GM12891 (cell line): ENCODE measurements around the gene PPIF.

Experiments used
- PAX5 ChIP-seq: IDR thresholded peaks from 2 replicates; pipeline ENCODE4 v1.6.1; 2011; ENCODE audit warnings: low read length, moderate library complexity, mild to moderate bottlenecking; ENCODE audit not compliant: insufficient read depth, severe bottlenecking
- POLR2A ChIP-seq: IDR thresholded peaks from 2 replicates; pipeline ENCODE4 v1.6.1; 2011; ENCODE audit warnings: low read depth, low read length, control low read depth
- POLR2AphosphoS5 ChIP-seq: IDR thresholded peaks from 2 replicates; pipeline ENCODE4 v1.6.1; 2011; ENCODE audit warnings: low read depth, low read length, control low read depth
- POU2F2 ChIP-seq: IDR thresholded peaks from 2 replicates; pipeline ENCODE4 v1.6.1; 2011; ENCODE audit warnings: low read depth, mild to moderate bottlenecking, control low read depth, low read length, moderate library complexity
- SPI1 ChIP-seq: IDR thresholded peaks from 2 replicates; pipeline ENCODE4 v1.6.1; 2011; ENCODE audit warnings: low read depth, low read length, control low read depth
- TAF1 ChIP-seq: IDR thresholded peaks from 2 replicates; pipeline ENCODE4 v1.6.1; 2011; ENCODE audit warnings: low read depth, low read length, control low read depth

GRCh38 chr10:79334573-79334972 lies 12.7 kb upstream of the PPIF start:
- no peak for TF ChIP-seq PAX5
- TF ChIP-seq POLR2A = no peak
- no peak for TF ChIP-seq TAF1
- no peak for TF ChIP-seq POLR2AphosphoS5
- TF ChIP-seq SPI1 = no peak
- no peak for TF ChIP-seq POU2F2
